ENCODE data around the gene CFAP46.
"Not testable (repeated sequence)": the region's sequence is repeated elsewhere in the genome, so short reads cannot be mapped to it uniquely, and the experiment has no call there.

The CFAP46 gene

GRCh38 chr10:132784866-132785722 is 157.3 kb downstream of the CFAP46 start:
- DNase-seq: no peak

- no peak for DNase-seq
These were observed 158.2 kb downstream of the CFAP46 start for GRCh38 chr10:132783940-132784865.

- DNase-seq: no peak
These were observed 159.0 kb downstream of the CFAP46 start for GRCh38 chr10:132783165-132783939.

GRCh38 chr10:132781556-132781955 is 160.8 kb downstream of the CFAP46 start:
- DNase-seq: no peak

GRCh38 chr10:132780356-132780755 is 162.0 kb downstream of the CFAP46 start:
- DNase-seq: no peak

- no peak for DNase-seq
These were observed 162.6 kb downstream of the CFAP46 start for GRCh38 chr10:132779549-132780294.

- no peak for DNase-seq
These were observed 164.9 kb downstream of the CFAP46 start for GRCh38 chr10:132777441-132777840.

- DNase-seq: no peak
These were observed 165.5 kb downstream of the CFAP46 start for GRCh38 chr10:132776821-132777220.

GRCh38 chr10:132776186-132776585 is 166.2 kb downstream of the CFAP46 start:
- no peak for DNase-seq

GRCh38 chr10:132774902-132775863 is 167.2 kb downstream of the CFAP46 start:
- DNase-seq: no peak

- no peak for DNase-seq
These were observed 168.0 kb downstream of the CFAP46 start for GRCh38 chr10:132774181-132774901.

GRCh38 chr10:132772816-132773215 is 169.6 kb downstream of the CFAP46 start:
- DNase-seq: not testable (repeated sequence)

- no peak for DNase-seq
These were observed 172.0 kb downstream of the CFAP46 start for GRCh38 chr10:132770061-132771021.

- no peak for DNase-seq
These were observed 173.8 kb downstream of the CFAP46 start for GRCh38 chr10:132768346-132769248.

- no peak for DNase-seq
These were observed 176.1 kb downstream of the CFAP46 start for GRCh38 chr10:132766291-132766690.

GRCh38 chr10:132765435-132765834 is 176.9 kb downstream of the CFAP46 start:
- DNase-seq: no peak

- no peak for DNase-seq
These were observed 178.3 kb downstream of the CFAP46 start for GRCh38 chr10:132764108-132764507.

- DNase-seq: no peak
These were observed 178.8 kb downstream of the CFAP46 start for GRCh38 chr10:132763545-132763944.
